ENCODE data around the gene GPHN. TPM values are rescaled to one million over a fixed set of nuclear protein-coding genes. Genes with fewer than 3 reads are reported as not detected.
A peak's percentile ranks its signal among the peaks of the same experiment; 100 is the strongest.

The GPHN gene
- polyA plus RNA-seq, 4 donors: 10.0 to 26.2 (median 22.4) TPM

DNA sequence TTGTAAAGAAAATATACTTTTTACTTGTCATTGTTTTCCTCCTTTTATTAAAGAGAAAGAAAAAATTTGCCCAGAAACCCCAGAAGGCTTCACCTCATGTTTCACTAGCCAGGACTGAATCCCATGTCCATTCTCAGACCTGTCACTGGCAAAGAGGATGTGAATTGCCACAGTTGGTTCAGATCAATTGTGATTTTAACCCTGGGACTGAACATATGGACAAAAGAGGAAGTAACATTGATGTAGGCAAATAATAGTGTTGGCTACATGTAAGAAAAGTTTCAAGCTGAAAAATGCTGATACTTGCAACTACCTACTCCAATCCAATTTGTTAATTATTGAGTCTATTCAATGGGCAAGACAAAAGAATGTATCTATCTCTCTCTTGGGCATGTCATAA lies 30.4 kb upstream of the GPHN start:
- FAIRE-seq: no peak

DNA sequence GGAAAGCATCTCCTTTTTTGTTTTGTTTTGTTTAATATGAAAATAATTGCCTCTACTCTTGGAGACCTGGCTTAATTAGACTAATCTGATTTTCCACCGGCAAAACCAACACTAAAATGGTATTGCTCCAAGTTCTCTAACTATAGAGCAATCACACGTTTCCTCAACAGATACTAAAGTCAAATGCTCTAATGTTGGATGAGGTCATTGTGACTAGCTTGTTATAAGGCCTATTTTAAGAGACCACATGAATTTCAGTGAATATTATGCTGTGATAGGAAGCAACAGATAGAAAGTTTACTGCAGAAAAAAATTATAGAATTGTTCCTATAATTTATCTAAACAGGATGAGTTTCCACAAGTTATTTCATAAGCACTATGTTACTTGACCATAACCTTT lies 25.1 kb upstream of the GPHN start:
- no peak overlapping the region for H3K27ac ChIP-seq (ENCODE audit: low read depth in 1 of 3, low read length in 2 of 3)
- H3K27me3 ChIP-seq (ENCODE audit: control insufficient read depth in 3 of 3, insufficient read depth in 3 of 3, low read length in 3 of 3): no peaks in the 10 kb centered on the region
- DNase-seq (no peak), FAIRE-seq (no peak)
- no peak overlapping the region for H3K4me3 ChIP-seq (ENCODE audit: low read depth in 1 of 3, low read length in 3 of 3)
- WGBS, 3 donors: 34 to 71% (median 35%) methylated on average over 2 of the region's 2 CpGs
- no peaks in the 10 kb centered on the region for H3K36me3 ChIP-seq (ENCODE audit: control insufficient read depth in 3 of 3, insufficient read depth in 2 of 3, low read depth in 1 of 3, low read length in 3 of 3)
- no peaks in the 10 kb centered on the region for H3K9me3 ChIP-seq (ENCODE audit: control insufficient read depth in 2 of 2, insufficient read depth in 1 of 2, low read depth in 1 of 2, low read length in 1 of 2)
- peaks cover 0 to 2% (median 0%) of the 10 kb centered on the region in 3 donors for H3K4me1 ChIP-seq (ENCODE audit: control insufficient read depth in 3 of 3, insufficient read depth in 2 of 3, low read depth in 1 of 3, low read length in 2 of 3)

More for the DNA sequence above, 30.4 kb upstream of the GPHN start:
- no peaks in the 10 kb centered on the region for H3K4me1 ChIP-seq (ENCODE audit: control insufficient read depth in 3 of 3, insufficient read depth in 2 of 3, low read depth in 1 of 3, low read length in 2 of 3)
- H3K9me3 ChIP-seq (ENCODE audit: control insufficient read depth in 2 of 2, insufficient read depth in 1 of 2, low read depth in 1 of 2, low read length in 1 of 2): no peaks in the 10 kb centered on the region
- H3K36me3 ChIP-seq (ENCODE audit: control insufficient read depth in 3 of 3, insufficient read depth in 2 of 3, low read depth in 1 of 3, low read length in 3 of 3): no peaks in the 10 kb centered on the region
- no peaks in the 10 kb centered on the region for H3K27me3 ChIP-seq (ENCODE audit: control insufficient read depth in 3 of 3, insufficient read depth in 3 of 3, low read length in 3 of 3)
- no peak overlapping the region for H3K4me3 ChIP-seq (ENCODE audit: low read depth in 1 of 3, low read length in 3 of 3)
- DNase-seq: no peak
- no peak overlapping the region for H3K27ac ChIP-seq (ENCODE audit: low read depth in 1 of 3, low read length in 2 of 3)

DNA sequence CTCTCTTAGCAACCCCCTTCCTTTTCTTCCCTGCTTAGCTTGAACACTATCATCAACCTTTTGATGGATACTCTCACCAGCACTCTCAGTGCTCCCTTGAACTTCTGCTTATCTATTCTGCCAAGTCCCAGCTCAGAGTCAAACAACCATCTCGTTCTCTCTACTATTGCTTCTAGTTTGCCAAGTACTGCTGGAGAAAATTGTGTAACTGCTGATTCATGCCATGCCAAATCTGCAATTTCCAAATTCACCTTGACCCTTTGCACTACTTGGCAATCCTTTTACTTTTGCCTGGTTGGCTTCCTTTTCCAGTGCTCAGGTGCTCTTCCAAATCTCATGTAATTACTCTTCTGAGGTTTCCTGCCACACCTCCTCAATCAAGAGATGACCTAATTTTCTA lies 24.6 kb upstream of the GPHN start:
- Histone ChIP-seq H3K36me3 (ENCODE audit: control insufficient read depth in 3 of 3, insufficient read depth in 2 of 3, low read depth in 1 of 3, low read length in 3 of 3) (no peaks in the 10 kb centered on the region), H3K4me3 (ENCODE audit: low read depth in 1 of 3, low read length in 3 of 3) (no peak overlapping the region), H3K27me3 (ENCODE audit: control insufficient read depth in 3 of 3, insufficient read depth in 3 of 3, low read length in 3 of 3) (no peaks in the 10 kb centered on the region), H3K9me3 (ENCODE audit: control insufficient read depth in 2 of 2, insufficient read depth in 1 of 2, low read depth in 1 of 2, low read length in 1 of 2) (no peaks in the 10 kb centered on the region), H3K27ac (ENCODE audit: low read depth in 1 of 3, low read length in 2 of 3) (no peak overlapping the region), H3K4me1 (ENCODE audit: control insufficient read depth in 3 of 3, insufficient read depth in 2 of 3, low read depth in 1 of 3, low read length in 2 of 3) (peaks cover 0 to 2% (median 0%) of the 10 kb centered on the region in 3 donors)
- DNase-seq (peak in 1 of 2 donors; percentile 40), FAIRE-seq (no peak)
- WGBS, 3 donors: 4 to 49% (median 30%) methylated on average over 1 of the region's 1 CpG

DNA sequence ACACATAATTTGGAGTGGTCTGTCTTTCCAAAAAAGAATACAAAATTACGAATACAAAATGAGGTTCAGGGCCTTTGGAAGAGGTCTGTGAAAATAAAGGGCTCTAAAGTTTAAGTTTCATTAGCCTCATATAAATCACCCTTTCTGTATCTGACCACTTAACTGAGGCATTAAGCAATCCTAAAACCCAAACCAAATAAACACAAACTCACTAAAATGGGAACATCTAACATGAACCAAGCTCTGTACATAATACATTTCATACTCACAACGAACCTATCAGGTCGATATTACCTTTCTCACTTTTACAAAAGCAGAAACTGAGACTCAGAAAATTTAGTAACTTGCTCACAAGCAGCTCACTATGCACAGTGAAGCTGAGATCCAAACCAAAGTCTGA lies 22.9 kb upstream of the GPHN start:
- H3K27me3 ChIP-seq (ENCODE audit: control insufficient read depth in 3 of 3, insufficient read depth in 3 of 3, low read length in 3 of 3): no peaks in the 10 kb centered on the region
- DNase-seq (no peak), FAIRE-seq (no peak)
- no peak overlapping the region for H3K4me3 ChIP-seq (ENCODE audit: low read depth in 1 of 3, low read length in 3 of 3)
- peaks cover 0 to 2% (median 0%) of the 10 kb centered on the region in 3 donors for H3K4me1 ChIP-seq (ENCODE audit: control insufficient read depth in 3 of 3, insufficient read depth in 2 of 3, low read depth in 1 of 3, low read length in 2 of 3)
- H3K36me3 ChIP-seq (ENCODE audit: control insufficient read depth in 3 of 3, insufficient read depth in 2 of 3, low read depth in 1 of 3, low read length in 3 of 3): no peaks in the 10 kb centered on the region
- H3K9me3 ChIP-seq (ENCODE audit: control insufficient read depth in 2 of 2, insufficient read depth in 1 of 2, low read depth in 1 of 2, low read length in 1 of 2): no peaks in the 10 kb centered on the region
- WGBS, 3 donors: 65 to 76% (median 67%) methylated on average over 3 of the region's 3 CpGs
- no peak overlapping the region for H3K27ac ChIP-seq (ENCODE audit: low read depth in 1 of 3, low read length in 2 of 3)

DNA sequence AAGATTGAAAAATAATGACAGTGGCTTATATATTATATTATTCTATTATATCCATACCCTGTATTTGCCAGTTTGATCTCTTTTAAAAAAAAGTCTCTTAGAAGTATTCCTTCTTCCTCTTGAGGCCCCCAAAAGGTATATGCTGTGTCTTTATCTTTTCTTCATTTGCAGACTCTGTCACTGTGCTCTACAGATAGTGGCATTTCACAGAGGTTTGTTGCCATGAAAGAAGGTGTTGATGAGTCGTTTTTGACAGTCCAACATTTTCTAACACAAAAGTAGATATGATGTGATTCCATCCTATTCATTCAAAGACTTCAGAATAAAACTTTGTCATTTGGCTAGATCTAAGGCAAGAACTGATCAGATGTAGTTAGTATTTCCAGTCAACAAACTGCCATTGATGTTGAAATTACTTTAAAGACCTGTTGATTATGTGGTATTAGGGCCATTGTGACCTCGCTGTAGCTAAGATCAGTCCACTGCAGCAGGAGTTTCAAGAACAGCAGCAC lies 22.0 kb upstream of the GPHN start, which contains the start of gene CCDC196:
TSS of gene CCDC196 (plus strand) at position 462 of the 512 bp plus-strand sequence. CDS start 132 bp downstream, outside the sequence.
- H3K36me3 ChIP-seq (ENCODE audit: control insufficient read depth in 3 of 3, insufficient read depth in 2 of 3, low read depth in 1 of 3, low read length in 3 of 3): no peaks in the 10 kb centered on the region
- WGBS, 3 donors: 74 to 81% (median 78%) methylated on average over 2 of the region's 2 CpGs

GRCh38 chr14:66487164-66487563 lies 20.8 kb upstream of the GPHN start:
- Histone ChIP-seq H3K4me3 (ENCODE audit: low read depth in 1 of 3, low read length in 3 of 3) (no peak overlapping the region), H3K36me3 (ENCODE audit: control insufficient read depth in 3 of 3, insufficient read depth in 2 of 3, low read depth in 1 of 3, low read length in 3 of 3) (no peaks in the 10 kb centered on the region), H3K27ac (ENCODE audit: low read depth in 1 of 3, low read length in 2 of 3) (no peak overlapping the region), H3K4me1 (ENCODE audit: control insufficient read depth in 3 of 3, insufficient read depth in 2 of 3, low read depth in 1 of 3, low read length in 2 of 3) (peaks cover 0 to 2% (median 0%) of the 10 kb centered on the region in 3 donors), H3K9me3 (ENCODE audit: control insufficient read depth in 2 of 2, insufficient read depth in 1 of 2, low read depth in 1 of 2, low read length in 1 of 2) (no peaks in the 10 kb centered on the region), H3K27me3 (ENCODE audit: control insufficient read depth in 3 of 3, insufficient read depth in 3 of 3, low read length in 3 of 3) (no peaks in the 10 kb centered on the region)
- FAIRE-seq (no peak), DNase-seq (no peak)
- WGBS, 3 donors: 64 to 77% (median 66%) methylated on average over 2 of the region's 2 CpGs

More for the DNA sequence above, 22.0 kb upstream of the GPHN start, which contains the start of gene CCDC196:
- DNase-seq (no peak), FAIRE-seq (no peak)
- peaks cover 0 to 2% (median 0%) of the 10 kb centered on the region in 3 donors for H3K4me1 ChIP-seq (ENCODE audit: control insufficient read depth in 3 of 3, insufficient read depth in 2 of 3, low read depth in 1 of 3, low read length in 2 of 3)
- H3K9me3 ChIP-seq (ENCODE audit: control insufficient read depth in 2 of 2, insufficient read depth in 1 of 2, low read depth in 1 of 2, low read length in 1 of 2): no peaks in the 10 kb centered on the region
- no peaks in the 10 kb centered on the region for H3K27me3 ChIP-seq (ENCODE audit: control insufficient read depth in 3 of 3, insufficient read depth in 3 of 3, low read length in 3 of 3)
- H3K4me3 ChIP-seq (ENCODE audit: low read depth in 1 of 3, low read length in 3 of 3): no peak within 1 kb of the TSS
- H3K27ac ChIP-seq (ENCODE audit: low read depth in 1 of 3, low read length in 2 of 3): no peak within 1 kb of the TSS

GRCh38 chr14:66490143-66491111 lies 17.5 kb upstream of the GPHN start:
- H3K4me1 ChIP-seq (ENCODE audit: control insufficient read depth in 3 of 3, insufficient read depth in 2 of 3, low read depth in 1 of 3, low read length in 2 of 3): no peaks in the 10 kb centered on the region
- H3K27ac ChIP-seq (ENCODE audit: low read depth in 1 of 3, low read length in 2 of 3): no peak overlapping the region
- no peaks in the 10 kb centered on the region for H3K27me3 ChIP-seq (ENCODE audit: control insufficient read depth in 3 of 3, insufficient read depth in 3 of 3, low read length in 3 of 3)
- DNase-seq (no peak), FAIRE-seq (no peak)
- H3K9me3 ChIP-seq (ENCODE audit: control insufficient read depth in 2 of 2, insufficient read depth in 1 of 2, low read depth in 1 of 2, low read length in 1 of 2): no peaks in the 10 kb centered on the region
- no peak overlapping the region for H3K4me3 ChIP-seq (ENCODE audit: low read depth in 1 of 3, low read length in 3 of 3)
- WGBS, 3 donors: 72 to 82% (median 77%) methylated on average over 3 of the region's 3 CpGs
- H3K36me3 ChIP-seq (ENCODE audit: control insufficient read depth in 3 of 3, insufficient read depth in 2 of 3, low read depth in 1 of 3, low read length in 3 of 3): no peaks in the 10 kb centered on the region

- DNase-seq (no peak), FAIRE-seq (no peak)
- no peak overlapping the region for H3K4me3 ChIP-seq (ENCODE audit: low read depth in 1 of 3, low read length in 3 of 3)
- H3K27ac ChIP-seq (ENCODE audit: low read depth in 1 of 3, low read length in 2 of 3): no peak overlapping the region
- no peaks in the 10 kb centered on the region for H3K4me1 ChIP-seq (ENCODE audit: control insufficient read depth in 3 of 3, insufficient read depth in 2 of 3, low read depth in 1 of 3, low read length in 2 of 3)
- H3K27me3 ChIP-seq (ENCODE audit: control insufficient read depth in 3 of 3, insufficient read depth in 3 of 3, low read length in 3 of 3): no peaks in the 10 kb centered on the region
- H3K36me3 ChIP-seq (ENCODE audit: control insufficient read depth in 3 of 3, insufficient read depth in 2 of 3, low read depth in 1 of 3, low read length in 3 of 3): no peaks in the 10 kb centered on the region
- H3K9me3 ChIP-seq (ENCODE audit: control insufficient read depth in 2 of 2, insufficient read depth in 1 of 2, low read depth in 1 of 2, low read length in 1 of 2): no peaks in the 10 kb centered on the region
These were observed 14.2 kb upstream of the GPHN start for GRCh38 chr14:66493750-66494149.
